Ovary (tissue), 9 donors: ENCODE measurements around the gene HPS6. TPM values are rescaled to one million over a fixed set of nuclear protein-coding genes. Genes with fewer than 3 reads are reported as not detected.
"Not testable (repeated sequence)": the region's sequence is repeated elsewhere in the genome, so short reads cannot be mapped to it uniquely, and the experiment has no call there.

Experiments used
- DNase-seq, 5 donors: peaks; one replicate each; pipeline ENCODE4 v3.0.0-alpha.2; 2019 to 2020
- H3K27ac ChIP-seq, 2 donors: fragments of 200-600 bp; one replicate each; pipeline versions ENCODE4 v1.5.1 to v1.8.0; 2019 to 2022
- H3K27me3 ChIP-seq: fragments of 200-600 bp; one replicate; pipeline ENCODE4 v1.8.0; 2022
- H3K36me3 ChIP-seq: fragments of 200-600 bp; sonication (generic); one replicate; pipeline ENCODE4 v1.5.1; 2019
- H3K4me1 ChIP-seq: one replicate; pipeline ENCODE4 v1.8.1; 2013; ENCODE audit warnings: mild to moderate bottlenecking, moderate library complexity; ENCODE audit not compliant: insufficient read depth
- H3K4me3 ChIP-seq: fragments of 200-600 bp; sonication (generic); one replicate; pipeline ENCODE4 v1.5.1; 2017
- H3K9me3 ChIP-seq, 2 donors: fragments of 200-600 bp in 1 of 2; sonication (generic) in 1 of 2; one replicate each; pipeline versions ENCODE4 v1.5.1 to v1.8.1; 2013 to 2019; ENCODE audit warnings: mild to moderate bottlenecking in 1 of 2, moderate library complexity in 1 of 2
- CTCF ChIP-seq, 3 donors: fragments of 450-650 bp in 2 of 3; fragments of 200-600 bp in 1 of 3; IDR thresholded peaks; one replicate each; pipeline versions ENCODE4 v1.5.1 to v1.8.0; 2016 to 2022; ENCODE audit warnings: antibody characterized with exemption in 3 of 3, mild to moderate bottlenecking in 1 of 3
- EP300 ChIP-seq: sonication (generic); formaldehyde crosslinking; IDR thresholded peaks from one replicate; pipeline ENCODE4 v1.6.1; 2017; ENCODE audit warnings: antibody characterized with exemption
- POLR2A ChIP-seq: fragments of 450-650 bp; IDR thresholded peaks from one replicate; pipeline ENCODE4 v1.6.1; 2017; ENCODE audit warnings: antibody characterized with exemption, mild to moderate bottlenecking, moderate library complexity
- WGBS, 3 donors: extraction: QIAGEN DNeasy Blood & Tissue Kit in 1 of 3; methylation state at CpG; one replicate each; pipeline versions ENCODE4 v1.1.5 to v1.1.7; 2013 to 2017; 5-methylcytosine and 5-hydroxymethylcytosine counted together
- intact Hi-C, 4 donors: fragments of 100-400 bp; cut with DNase I; formaldehyde crosslinking; loops; one replicate each; pipeline versions ENCODE4 v1.11.0 to v1.15.1; 2022 to 2023
- polyA plus RNA-seq, 2 donors: library from polyadenylated mRNA; stranded (reverse); fragments of 200-250 nt in 1 of 2; fragments of 350-450 nt in 1 of 2; fragmentation: Illumina TruSeq in 1 of 2; extraction: RNeasy Lipid Tissue Mini Kit (QIAGEN cat#74804) in 1 of 2; gene quantifications; one replicate each; pipeline ENCODE4 v1.2.3, GENCODE V29; 2013 to 2014
- total RNA-seq, 7 donors: library from RNA; depleted of rRNA in 2 of 7; stranded (reverse); fragments of >200 nt in 2 of 7; fragmentation: NEBNext Ultra II Directional in 3 of 7; extraction: Animal tissue kit (Norgen Biotek cat#: 25700) in 3 of 7; gene quantifications; one replicate each; pipeline versions ENCODE4 v1.1.0 to v1.2.4, GENCODE V29; 2016 to 2023
- donor health status: DM: no; HTN: no; CAD: no; lungs with moderate emphysema.
- donor health status: DM: no; HTN: no; CAD: no.
- donor health status: Bipolar disorder and iron deficiency.
- donor health status: DM: yes; HTN: yes; CAD: no.
- donor health status: DM: no; HTN: no; CAD: no.
- donor health status: DM: yes; HTN: yes; CAD: no.

The HPS6 gene
- total and polyA plus RNA-seq, 9 donors: 2.6 to 20.9 (median 15.3) TPM

- TF ChIP-seq CTCF (IDR thresholded peaks at IDR 0.05) (no peak), EP300 (no peak), POLR2A (no peak)
- no peaks in the 10 kb centered on the region for H3K9me3 ChIP-seq
- no peak overlapping the region for H3K4me3 ChIP-seq
- no peaks in the 10 kb centered on the region for H3K4me1 ChIP-seq
- H3K27ac ChIP-seq: no peak overlapping the region
- 86 to 90% (median 90%) methylated on average over 3 of the region's 3 CpGs for WGBS, 3 donors
- intact Hi-C loops: no loop called here
- DNase-seq: no peak
- H3K36me3 ChIP-seq: no peaks in the 10 kb centered on the region
- no peaks in the 10 kb centered on the region for H3K27me3 ChIP-seq
Observed at GRCh38 chr10:102024799-102025198, 40.4 kb upstream of the HPS6 start.

GRCh38 chr10:102027261-102027660 lies 37.9 kb upstream of the HPS6 start:
- TF ChIP-seq POLR2A (no peak), EP300 (no peak), CTCF (IDR thresholded peaks at IDR 0.05) (no peak)
- Histone ChIP-seq H3K4me3 (no peak overlapping the region), H3K36me3 (no peaks in the 10 kb centered on the region), H3K4me1 (no peaks in the 10 kb centered on the region), H3K9me3 (no peaks in the 10 kb centered on the region), H3K27ac (no peak overlapping the region), H3K27me3 (no peaks in the 10 kb centered on the region)
- 89 to 96% (median 92%) methylated on average over 2 of the region's 2 CpGs for WGBS, 3 donors
- intact Hi-C loops: no loop called here
- DNase-seq: no peak

GRCh38 chr10:102033787-102034186 lies 31.4 kb upstream of the HPS6 start:
- WGBS, 3 donors: 47 to 83% (median 72%) methylated on average over 2 of the region's 2 CpGs
- H3K36me3 ChIP-seq: no peaks in the 10 kb centered on the region
- intact Hi-C loops: no loop called here

GRCh38 chr10:102035807-102036206 lies 29.3 kb upstream of the HPS6 start:
- 94 to 97% (median 96%) methylated on average over 18 to 32 of the region's 33 CpGs for WGBS, 3 donors
- H3K9me3 ChIP-seq, H3K36me3 ChIP-seq, DNase-seq, H3K4me1 ChIP-seq, intact Hi-C loops, H3K27ac ChIP-seq, H3K4me3 ChIP-seq, H3K27me3 ChIP-seq: not testable (repeated sequence)

More at GRCh38 chr10:102033787-102034186, 31.4 kb upstream of the HPS6 start:
- DNase-seq: no peak
- Histone ChIP-seq H3K4me1 (no peaks in the 10 kb centered on the region), H3K27me3 (no peaks in the 10 kb centered on the region), H3K9me3 (no peaks in the 10 kb centered on the region), H3K27ac (no peak overlapping the region), H3K4me3 (no peak overlapping the region)
- TF ChIP-seq EP300: no peak
- no peak for TF ChIP-seq CTCF (IDR thresholded peaks at IDR 0.05)
- no peak for TF ChIP-seq POLR2A

GRCh38 chr10:102038410-102038809 lies 26.7 kb upstream of the HPS6 start:
- intact Hi-C loops: no loop called here
- Histone ChIP-seq H3K27ac (no peak overlapping the region), H3K27me3 (no peaks in the 10 kb centered on the region), H3K36me3 (no peaks in the 10 kb centered on the region), H3K9me3 (no peaks in the 10 kb centered on the region), H3K4me3 (no peak overlapping the region), H3K4me1 (peaks cover 1% of the 10 kb centered on the region)
- TF ChIP-seq CTCF (IDR thresholded peaks at IDR 0.05): no peak
- no peak for TF ChIP-seq POLR2A
- no peak for TF ChIP-seq EP300
- DNase-seq: no peak
